Liver (tissue), 9 donors: ENCODE measurements around the gene TASOR2. TPM values are rescaled to one million over a fixed set of nuclear protein-coding genes. Genes with fewer than 3 reads are reported as not detected.

ENCODE experiments used
- DNase-seq: peaks from one replicate; pipeline ENCODE4 v3.0.0-alpha.2; 2017; ENCODE audit warnings: low spot score
- H3K27ac ChIP-seq, 2 donors: one replicate each; pipeline ENCODE4 v1.7.0; 2013; ENCODE audit warnings: inconsistent platforms in 2 of 2, low read length in 2 of 2, control low read depth in 1 of 2, low read depth in 1 of 2, mild to moderate bottlenecking in 1 of 2
- H3K27me3 ChIP-seq, 4 donors: one replicate each; pipeline versions ENCODE4 v1.6.1 to v1.7.0; 2013; ENCODE audit warnings: low read length in 3 of 4, inconsistent platforms in 1 of 4, mild to moderate bottlenecking in 1 of 4, moderate library complexity in 1 of 4; ENCODE audit not compliant: control insufficient read depth in 4 of 4, insufficient read depth in 4 of 4
- H3K36me3 ChIP-seq, 4 donors: one replicate each; pipeline versions ENCODE4 v1.6.1 to v1.7.0; 2013; ENCODE audit warnings: low read length in 3 of 4, mild to moderate bottlenecking in 3 of 4, low read depth in 1 of 4, moderate library complexity in 1 of 4; ENCODE audit not compliant: control insufficient read depth in 4 of 4, insufficient read depth in 3 of 4
- H3K4me1 ChIP-seq, 4 donors: one replicate each; pipeline versions ENCODE4 v1.6.1 to v1.7.0; 2013; ENCODE audit warnings: low read length in 3 of 4, mild to moderate bottlenecking in 3 of 4, moderate library complexity in 1 of 4; ENCODE audit not compliant: control insufficient read depth in 4 of 4, insufficient read depth in 4 of 4
- H3K4me3 ChIP-seq, 3 donors: one replicate each; pipeline versions ENCODE4 v1.6.1 to v1.7.0; 2013; ENCODE audit warnings: low read length in 3 of 3, control low read depth in 1 of 3, low read depth in 1 of 3, mild to moderate bottlenecking in 1 of 3
- H3K9ac ChIP-seq, 2 donors: one replicate each; pipeline ENCODE4 v1.7.0; 2013; ENCODE audit warnings: low read length in 2 of 2, mild to moderate bottlenecking in 2 of 2, moderate library complexity in 2 of 2, control low read depth in 1 of 2, low read depth in 1 of 2
- H3K9me3 ChIP-seq, 4 donors: one replicate each; pipeline versions ENCODE4 v1.6.1 to v1.7.0; 2013; ENCODE audit warnings: low read length in 3 of 4; ENCODE audit not compliant: control insufficient read depth in 4 of 4
- EGR1 ChIP-seq, 2 donors: IDR thresholded peaks; 2 replicates each; pipeline ENCODE4 v1.6.1; 2016 to 2018; ENCODE audit warnings: antibody characterized with exemption in 2 of 2, low read depth in 2 of 2
- FOXA1 ChIP-seq: IDR thresholded peaks from 2 replicates; pipeline ENCODE4 v1.6.1; 2016; ENCODE audit warnings: antibody characterized with exemption
- FOXA2 ChIP-seq: IDR thresholded peaks from 2 replicates; pipeline ENCODE4 v1.6.1; 2016; ENCODE audit warnings: antibody characterized with exemption
- GABPA ChIP-seq, 2 donors: IDR thresholded peaks in 1 of 2; conservative IDR thresholded peaks in 1 of 2; 2 replicates each; pipeline ENCODE4 v1.6.1; 2016; ENCODE audit warnings: antibody characterized with exemption in 2 of 2, mild to moderate bottlenecking in 1 of 2, moderate library complexity in 1 of 2
- HNF4A ChIP-seq, 2 donors: conservative IDR thresholded peaks; 2 replicates each; pipeline ENCODE4 v1.6.1; 2016; ENCODE audit warnings: antibody characterized with exemption in 2 of 2, mild to moderate bottlenecking in 2 of 2
- HNF4G ChIP-seq: IDR thresholded peaks from 2 replicates; pipeline ENCODE4 v1.6.1; 2016; ENCODE audit warnings: antibody characterized with exemption
- JUND ChIP-seq, 2 donors: IDR thresholded peaks; 2 replicates each; pipeline ENCODE4 v1.6.1; 2016; ENCODE audit warnings: antibody characterized with exemption in 2 of 2
- NR2F2 ChIP-seq: IDR thresholded peaks from 2 replicates; pipeline ENCODE4 v1.6.1; 2016; ENCODE audit warnings: antibody characterized with exemption
- RAD21 ChIP-seq, 2 donors: IDR thresholded peaks; 2 replicates each; pipeline ENCODE4 v1.6.1; 2016; ENCODE audit warnings: antibody characterized with exemption in 2 of 2, mild to moderate bottlenecking in 2 of 2
- RXRA ChIP-seq, 2 donors: IDR thresholded peaks; 2 replicates each; pipeline ENCODE4 v1.6.1; 2017 to 2018; ENCODE audit warnings: antibody characterized with exemption in 2 of 2, mild to moderate bottlenecking in 1 of 2
- SP1 ChIP-seq: IDR thresholded peaks from 2 replicates; pipeline ENCODE4 v1.6.1; 2018; ENCODE audit warnings: antibody characterized with exemption, mild to moderate bottlenecking
- TAF1 ChIP-seq: conservative IDR thresholded peaks from 2 replicates; pipeline ENCODE4 v1.6.1; 2016; ENCODE audit warnings: antibody characterized with exemption, mild to moderate bottlenecking
- YY1 ChIP-seq: IDR thresholded peaks from 2 replicates; pipeline ENCODE4 v1.6.1; 2016; ENCODE audit warnings: antibody characterized with exemption, mild to moderate bottlenecking
- WGBS: extraction: QIAGEN DNeasy Blood & Tissue Kit; methylation state at CpG from one replicate; pipeline ENCODE4 v1.1.7; 2013; 5-methylcytosine and 5-hydroxymethylcytosine counted together
- polyA plus RNA-seq, 2 donors: library from polyadenylated mRNA; stranded (reverse) in 1 of 2; unstranded in 1 of 2; fragments of 200-250 nt in 1 of 2; fragments of >200 nt in 1 of 2; fragmentation: Nextera tagmentation in 1 of 2; extraction: Ambion mirVana in 1 of 2; gene quantifications; one replicate each; pipeline versions ENCODE4 v1.2.1 to v1.2.3, GENCODE V29; 2013 to 2015
- total RNA-seq, 2 donors: library from RNA; depleted of rRNA; stranded (reverse); fragments of >200 nt; gene quantifications; one replicate each; pipeline ENCODE4 v1.2.3, GENCODE V29; 2014
- TF ChIP-seq, protein P1 (sequence below): IDR thresholded peaks from 2 replicates; pipeline ENCODE4 v1.6.1; 2016; ENCODE audit warnings: antibody characterized with exemption
- TF ChIP-seq, protein P2 (sequence below): IDR thresholded peaks from 2 replicates; pipeline ENCODE4 v1.6.1; 2016; ENCODE audit warnings: antibody characterized with exemption
- TF ChIP-seq, protein P3 (sequence below): IDR thresholded peaks from 2 replicates; pipeline ENCODE4 v1.6.1; 2016; ENCODE audit warnings: antibody characterized with exemption, mild to moderate bottlenecking
- TF ChIP-seq, protein P4 (sequence below): IDR thresholded peaks from 2 replicates; pipeline ENCODE4 v1.6.1; 2016; ENCODE audit warnings: antibody characterized with exemption
- TF ChIP-seq, protein P5 (sequence below): fragments of 150-350 bp; IDR thresholded peaks from 2 replicates; pipeline ENCODE4 v1.5.1; 2017; ENCODE audit warnings: improper control_type of control experiment, low read depth, low read length; ENCODE audit not compliant: missing input control
- donor health status: healthy.
- donor health status: healthy.
- donor health status: healthy.
- donor health status: healthy.
- donor health status: healthy.

Gene TASOR2
- total and polyA plus RNA-seq, 4 donors: 7.6 to 40.3 (median 14.2) TPM

DNA sequence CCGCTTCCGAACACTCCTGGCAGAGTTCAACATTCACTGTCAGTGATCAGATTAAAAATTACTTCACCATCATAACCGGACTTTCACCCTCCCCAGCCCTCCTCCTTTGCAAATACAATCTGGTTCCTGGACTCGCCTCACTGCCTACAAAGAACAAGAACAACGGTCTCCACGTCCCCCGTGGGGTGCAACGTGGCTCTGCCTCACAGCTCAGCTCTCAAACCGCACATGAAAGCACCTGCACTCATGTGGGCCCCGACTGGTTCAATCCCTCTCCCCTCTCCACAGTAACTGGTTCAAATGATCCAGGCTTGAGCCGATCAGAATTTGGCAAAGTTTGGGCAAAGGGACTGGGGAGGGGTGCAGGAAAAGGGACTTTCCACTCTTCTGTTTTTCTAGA, 39.3 kb upstream of the TASOR2 start:
- Histone ChIP-seq H3K9ac (peak overlapping the region in 1 of 2 donors; percentile 36), H3K4me1 (peaks cover 2 to 22% (median 20%) of the 10 kb centered on the region in 4 donors), H3K27ac (peak overlapping the region; percentile 63 to 76), H3K27me3 (no peaks in the 10 kb centered on the region), H3K36me3 (peaks cover 9 to 27% (median 19%) of the 10 kb centered on the region in 4 donors), H3K4me3 (no peak overlapping the region), H3K9me3 (no peaks in the 10 kb centered on the region)
- TF ChIP-seq, protein P1, sequence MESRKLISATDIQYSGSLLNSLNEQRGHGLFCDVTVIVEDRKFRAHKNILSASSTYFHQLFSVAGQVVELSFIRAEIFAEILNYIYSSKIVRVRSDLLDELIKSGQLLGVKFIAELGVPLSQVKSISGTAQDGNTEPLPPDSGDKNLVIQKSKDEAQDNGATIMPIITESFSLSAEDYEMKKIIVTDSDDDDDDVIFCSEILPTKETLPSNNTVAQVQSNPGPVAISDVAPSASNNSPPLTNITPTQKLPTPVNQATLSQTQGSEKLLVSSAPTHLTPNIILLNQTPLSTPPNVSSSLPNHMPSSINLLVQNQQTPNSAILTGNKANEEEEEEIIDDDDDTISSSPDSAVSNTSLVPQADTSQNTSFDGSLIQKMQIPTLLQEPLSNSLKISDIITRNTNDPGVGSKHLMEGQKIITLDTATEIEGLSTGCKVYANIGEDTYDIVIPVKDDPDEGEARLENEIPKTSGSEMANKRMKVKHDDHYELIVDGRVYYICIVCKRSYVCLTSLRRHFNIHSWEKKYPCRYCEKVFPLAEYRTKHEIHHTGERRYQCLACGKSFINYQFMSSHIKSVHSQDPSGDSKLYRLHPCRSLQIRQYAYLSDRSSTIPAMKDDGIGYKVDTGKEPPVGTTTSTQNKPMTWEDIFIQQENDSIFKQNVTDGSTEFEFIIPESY: no peak
- TF ChIP-seq GABPA (IDR thresholded peaks at IDR 0.05 in 1 of 2, conservative IDR thresholded peaks at IDR 0.05 in 1 of 2) (no peak), JUND (IDR thresholded peaks at IDR 0.05) (peak in 1 of 2 donors; percentile 23), HNF4A (conservative IDR thresholded peaks at IDR 0.05) (peak; percentile 78 to 88), RAD21 (IDR thresholded peaks at IDR 0.05) (peak in 1 of 2 donors; percentile 37), RXRA (IDR thresholded peaks at IDR 0.05) (peak; percentile 61 to 67), FOXA2 (no peak), YY1 (no peak), FOXA1 (no peak), SP1 (peak; percentile 98), EGR1 (IDR thresholded peaks at IDR 0.05; ENCODE audit: low read depth in 2 of 2) (no peak), HNF4G (peak; percentile 89), TAF1 (no peak), NR2F2 (no peak)
- TF ChIP-seq, protein P2, sequence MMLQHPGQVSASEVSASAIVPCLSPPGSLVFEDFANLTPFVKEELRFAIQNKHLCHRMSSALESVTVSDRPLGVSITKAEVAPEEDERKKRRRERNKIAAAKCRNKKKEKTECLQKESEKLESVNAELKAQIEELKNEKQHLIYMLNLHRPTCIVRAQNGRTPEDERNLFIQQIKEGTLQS: no peak
- TF ChIP-seq, protein P3, sequence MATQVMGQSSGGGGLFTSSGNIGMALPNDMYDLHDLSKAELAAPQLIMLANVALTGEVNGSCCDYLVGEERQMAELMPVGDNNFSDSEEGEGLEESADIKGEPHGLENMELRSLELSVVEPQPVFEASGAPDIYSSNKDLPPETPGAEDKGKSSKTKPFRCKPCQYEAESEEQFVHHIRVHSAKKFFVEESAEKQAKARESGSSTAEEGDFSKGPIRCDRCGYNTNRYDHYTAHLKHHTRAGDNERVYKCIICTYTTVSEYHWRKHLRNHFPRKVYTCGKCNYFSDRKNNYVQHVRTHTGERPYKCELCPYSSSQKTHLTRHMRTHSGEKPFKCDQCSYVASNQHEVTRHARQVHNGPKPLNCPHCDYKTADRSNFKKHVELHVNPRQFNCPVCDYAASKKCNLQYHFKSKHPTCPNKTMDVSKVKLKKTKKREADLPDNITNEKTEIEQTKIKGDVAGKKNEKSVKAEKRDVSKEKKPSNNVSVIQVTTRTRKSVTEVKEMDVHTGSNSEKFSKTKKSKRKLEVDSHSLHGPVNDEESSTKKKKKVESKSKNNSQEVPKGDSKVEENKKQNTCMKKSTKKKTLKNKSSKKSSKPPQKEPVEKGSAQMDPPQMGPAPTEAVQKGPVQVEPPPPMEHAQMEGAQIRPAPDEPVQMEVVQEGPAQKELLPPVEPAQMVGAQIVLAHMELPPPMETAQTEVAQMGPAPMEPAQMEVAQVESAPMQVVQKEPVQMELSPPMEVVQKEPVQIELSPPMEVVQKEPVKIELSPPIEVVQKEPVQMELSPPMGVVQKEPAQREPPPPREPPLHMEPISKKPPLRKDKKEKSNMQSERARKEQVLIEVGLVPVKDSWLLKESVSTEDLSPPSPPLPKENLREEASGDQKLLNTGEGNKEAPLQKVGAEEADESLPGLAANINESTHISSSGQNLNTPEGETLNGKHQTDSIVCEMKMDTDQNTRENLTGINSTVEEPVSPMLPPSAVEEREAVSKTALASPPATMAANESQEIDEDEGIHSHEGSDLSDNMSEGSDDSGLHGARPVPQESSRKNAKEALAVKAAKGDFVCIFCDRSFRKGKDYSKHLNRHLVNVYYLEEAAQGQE: peak; percentile 33
- TF ChIP-seq, protein P4, sequence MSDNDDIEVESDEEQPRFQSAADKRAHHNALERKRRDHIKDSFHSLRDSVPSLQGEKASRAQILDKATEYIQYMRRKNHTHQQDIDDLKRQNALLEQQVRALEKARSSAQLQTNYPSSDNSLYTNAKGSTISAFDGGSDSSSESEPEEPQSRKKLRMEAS: peak; percentile 68
- TF ChIP-seq, protein P5, sequence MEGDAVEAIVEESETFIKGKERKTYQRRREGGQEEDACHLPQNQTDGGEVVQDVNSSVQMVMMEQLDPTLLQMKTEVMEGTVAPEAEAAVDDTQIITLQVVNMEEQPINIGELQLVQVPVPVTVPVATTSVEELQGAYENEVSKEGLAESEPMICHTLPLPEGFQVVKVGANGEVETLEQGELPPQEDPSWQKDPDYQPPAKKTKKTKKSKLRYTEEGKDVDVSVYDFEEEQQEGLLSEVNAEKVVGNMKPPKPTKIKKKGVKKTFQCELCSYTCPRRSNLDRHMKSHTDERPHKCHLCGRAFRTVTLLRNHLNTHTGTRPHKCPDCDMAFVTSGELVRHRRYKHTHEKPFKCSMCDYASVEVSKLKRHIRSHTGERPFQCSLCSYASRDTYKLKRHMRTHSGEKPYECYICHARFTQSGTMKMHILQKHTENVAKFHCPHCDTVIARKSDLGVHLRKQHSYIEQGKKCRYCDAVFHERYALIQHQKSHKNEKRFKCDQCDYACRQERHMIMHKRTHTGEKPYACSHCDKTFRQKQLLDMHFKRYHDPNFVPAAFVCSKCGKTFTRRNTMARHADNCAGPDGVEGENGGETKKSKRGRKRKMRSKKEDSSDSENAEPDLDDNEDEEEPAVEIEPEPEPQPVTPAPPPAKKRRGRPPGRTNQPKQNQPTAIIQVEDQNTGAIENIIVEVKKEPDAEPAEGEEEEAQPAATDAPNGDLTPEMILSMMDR: no peak
- no peak for DNase-seq
- WGBS: 21% methylated on average over 11 of the region's 11 CpGs
